Right lobe of liver (tissue), 6 donors: Measurements from ENCODE around the gene RBBP5. TPM values are rescaled to one million over a fixed set of nuclear protein-coding genes. Genes with fewer than 3 reads are reported as not detected.

Experiments
- ATAC-seq, 4 donors: fragments of 200-7000 bp; cut with Tn5 transposase; one replicate each; pipeline ENCODE4 v1.9.1; 2020; ENCODE audit warnings: mild to moderate bottlenecking in 4 of 4, moderate library complexity in 4 of 4
- DNase-seq, 3 donors: peaks; one replicate each; pipeline ENCODE4 v3.0.0-alpha.2; 2020
- H3K27ac ChIP-seq, 3 donors: fragments of 200-600 bp; one replicate each; pipeline ENCODE4 v1.8.0; 2022
- H3K27me3 ChIP-seq, 2 donors: fragments of 200-600 bp; one replicate each; pipeline ENCODE4 v1.8.0; 2022
- H3K36me3 ChIP-seq, 4 donors: fragments of 200-600 bp; sonication (generic) in 1 of 4; one replicate each; pipeline versions ENCODE4 v1.5.1 to v1.8.0; 2017 to 2022; ENCODE audit warnings: control low read depth in 1 of 4
- H3K4me1 ChIP-seq, 4 donors: fragments of 200-600 bp; sonication (generic) in 1 of 4; one replicate each; pipeline versions ENCODE4 v1.5.1 to v1.8.0; 2017 to 2022; ENCODE audit warnings: control low read depth in 1 of 4
- H3K4me3 ChIP-seq, 3 donors: fragments of 200-600 bp; one replicate each; pipeline ENCODE4 v1.8.0; 2022
- H3K9me3 ChIP-seq, 4 donors: fragments of 200-600 bp; sonication (generic) in 1 of 4; one replicate each; pipeline versions ENCODE4 v1.5.1 to v1.8.0; 2017 to 2022; ENCODE audit warnings: control low read depth in 1 of 4
- CTCF ChIP-seq, 4 donors: fragments of 200-600 bp in 3 of 4; fragments of 450-650 bp in 1 of 4; IDR thresholded peaks; one replicate each; pipeline versions ENCODE4 v1.5.1 to v1.8.0; 2016 to 2022; ENCODE audit warnings: antibody characterized with exemption in 4 of 4, mild to moderate bottlenecking in 2 of 4
- POLR2A ChIP-seq: fragments of 450-650 bp; IDR thresholded peaks from one replicate; pipeline ENCODE4 v1.6.1; 2017; ENCODE audit warnings: antibody characterized with exemption, mild to moderate bottlenecking
- WGBS: methylation state at CpG from one replicate; pipeline ENCODE4 v1.1.6; 2018; ENCODE audit warnings: low coverage, low lambda C conversion rate; ENCODE audit not compliant: insufficient coverage; ENCODE audit errors: missing lambda C conversion rate; 5-methylcytosine and 5-hydroxymethylcytosine counted together
- intact Hi-C, 2 donors: fragments of 100-400 bp; cut with DNase I; formaldehyde crosslinking; loops; one replicate each; pipeline versions ENCODE4 v1.11.2 to v1.14.1; 2022
- total RNA-seq, 6 experiments: library from RNA; depleted of rRNA in 2 of 6; stranded (reverse); fragments of >200 nt in 2 of 6; fragmentation: NEBNext Ultra II Directional in 3 of 6; extraction: Animal tissue kit (Norgen Biotek cat#: 25700) in 3 of 6; gene quantifications; one replicate each; pipeline versions ENCODE4 v1.1.0 to v1.2.4, GENCODE V29; 2016 to 2023
- donor health status: DM: no; HTN: yes; CAD: no.
- donor health status: DM: no; HTN: no; CAD: no.
- donor health status: DM: no; HTN: no; CAD: no.
- donor health status: DM: no; HTN: yes; CAD: no.
- donor health status: DM: no; HTN: yes; CAD: no.

The RBBP5 gene
- total RNA-seq, 6 experiments from 2014 or later: 8.7 to 12.3 (median 10.0) TPM

DNA sequence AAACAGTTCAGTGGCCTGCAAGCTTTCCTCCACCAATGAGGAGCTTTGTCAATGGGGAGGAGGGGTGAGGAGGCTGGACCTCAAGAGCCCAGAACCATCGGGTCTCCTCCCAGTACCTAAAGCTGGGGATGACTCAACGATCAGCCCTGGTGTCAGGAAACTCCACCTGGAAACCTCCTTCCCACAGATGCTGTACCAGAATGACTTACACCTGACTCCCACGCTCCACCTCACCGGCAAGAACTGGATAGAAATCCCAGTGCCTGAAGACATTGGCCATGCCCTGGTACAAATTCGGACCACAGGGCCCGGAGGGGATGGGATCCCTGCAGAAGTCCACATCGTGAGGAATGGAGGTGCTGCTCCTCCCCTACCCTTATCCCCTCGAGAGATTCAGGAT is 48.9 kb downstream of the RBBP5 start:
- intact Hi-C loops: loop anchor here in 1 of 2 donors (10.0 kb wide), 1 partner anchor 182 kb away; no protein-coding TSS in a partner anchor
- H3K4me3 ChIP-seq: no peak overlapping the region
- TF ChIP-seq POLR2A: no peak
- H3K36me3 ChIP-seq: no peaks in the 10 kb centered on the region
- no peaks in the 10 kb centered on the region for H3K9me3 ChIP-seq
- no peaks in the 10 kb centered on the region for H3K4me1 ChIP-seq
- H3K27ac ChIP-seq: no peak overlapping the region
- ATAC-seq (no peak), DNase-seq (no peak)
- WGBS: 54% methylated on average over 3 of the region's 8 CpGs
- H3K27me3 ChIP-seq: no peaks in the 10 kb centered on the region

GRCh38 chr1:205072286-205072685 is 49.5 kb downstream of the RBBP5 start:
- H3K9me3 ChIP-seq: no peaks in the 10 kb centered on the region
- TF ChIP-seq POLR2A: no peak
- TF ChIP-seq CTCF (IDR thresholded peaks at IDR 0.05): no peak
- intact Hi-C loops: loop anchor here in 1 of 2 donors (10.0 kb wide), 1 partner anchor 183 kb away; no protein-coding TSS in a partner anchor
- H3K27me3 ChIP-seq: no peaks in the 10 kb centered on the region
- 79% methylated on average over 5 of the region's 9 CpGs for WGBS
- H3K27ac ChIP-seq: no peak overlapping the region
- DNase-seq (no peak), ATAC-seq (no peak)
- no peaks in the 10 kb centered on the region for H3K4me1 ChIP-seq
- H3K36me3 ChIP-seq: no peaks in the 10 kb centered on the region
- no peak overlapping the region for H3K4me3 ChIP-seq

DNA sequence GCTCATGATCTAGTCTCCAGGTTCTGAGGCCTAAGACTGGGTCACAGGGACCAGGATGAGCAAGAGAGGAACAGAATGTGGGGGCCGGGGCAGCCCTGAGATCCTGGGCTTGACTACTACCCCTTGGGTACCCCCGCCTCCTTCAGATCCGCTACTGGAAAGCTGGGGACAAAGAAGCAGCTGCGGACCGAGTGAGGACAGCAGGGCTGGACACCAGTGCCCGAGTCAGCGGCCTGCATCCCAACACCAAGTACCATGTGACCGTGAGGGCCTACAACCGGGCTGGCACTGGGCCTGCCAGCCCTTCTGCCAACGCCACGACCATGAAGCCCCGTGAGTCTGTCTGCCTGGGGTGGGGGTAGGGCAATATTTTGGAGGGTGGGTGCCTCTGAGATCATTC is 50.0 kb downstream of the RBBP5 start:
- 97% methylated on average over 5 of the region's 12 CpGs for WGBS
- Histone ChIP-seq H3K9me3 (no peaks in the 10 kb centered on the region), H3K4me1 (no peaks in the 10 kb centered on the region), H3K27me3 (no peaks in the 10 kb centered on the region), H3K36me3 (no peaks in the 10 kb centered on the region), H3K27ac (no peak overlapping the region), H3K4me3 (no peak overlapping the region)
- intact Hi-C loops: loop anchor here in 1 of 2 donors (10.0 kb wide), 1 partner anchor 183 kb away; no protein-coding TSS in a partner anchor
- no peak for TF ChIP-seq POLR2A
- TF ChIP-seq CTCF (IDR thresholded peaks at IDR 0.05): no peak
- DNase-seq: no peak
- ATAC-seq: no peak

GRCh38 chr1:205071028-205071409 is 50.8 kb downstream of the RBBP5 start:
- intact Hi-C loops: loop anchor here in 1 of 2 donors (10.0 kb wide), 1 partner anchor 184 kb away; no protein-coding TSS in a partner anchor
- H3K9me3 ChIP-seq: no peaks in the 10 kb centered on the region
- H3K27me3 ChIP-seq: no peaks in the 10 kb centered on the region
- no peak for ATAC-seq
- whole genome bisulfite sequencing: 90% methylated on average over 2 of the region's 2 CpGs
- no peak overlapping the region for H3K27ac ChIP-seq
- no peaks in the 10 kb centered on the region for H3K36me3 ChIP-seq
- no peak for TF ChIP-seq CTCF (IDR thresholded peaks at IDR 0.05)
- no peak for TF ChIP-seq POLR2A
- no peak for DNase-seq
- H3K4me1 ChIP-seq: no peaks in the 10 kb centered on the region
- no peak overlapping the region for H3K4me3 ChIP-seq

DNA sequence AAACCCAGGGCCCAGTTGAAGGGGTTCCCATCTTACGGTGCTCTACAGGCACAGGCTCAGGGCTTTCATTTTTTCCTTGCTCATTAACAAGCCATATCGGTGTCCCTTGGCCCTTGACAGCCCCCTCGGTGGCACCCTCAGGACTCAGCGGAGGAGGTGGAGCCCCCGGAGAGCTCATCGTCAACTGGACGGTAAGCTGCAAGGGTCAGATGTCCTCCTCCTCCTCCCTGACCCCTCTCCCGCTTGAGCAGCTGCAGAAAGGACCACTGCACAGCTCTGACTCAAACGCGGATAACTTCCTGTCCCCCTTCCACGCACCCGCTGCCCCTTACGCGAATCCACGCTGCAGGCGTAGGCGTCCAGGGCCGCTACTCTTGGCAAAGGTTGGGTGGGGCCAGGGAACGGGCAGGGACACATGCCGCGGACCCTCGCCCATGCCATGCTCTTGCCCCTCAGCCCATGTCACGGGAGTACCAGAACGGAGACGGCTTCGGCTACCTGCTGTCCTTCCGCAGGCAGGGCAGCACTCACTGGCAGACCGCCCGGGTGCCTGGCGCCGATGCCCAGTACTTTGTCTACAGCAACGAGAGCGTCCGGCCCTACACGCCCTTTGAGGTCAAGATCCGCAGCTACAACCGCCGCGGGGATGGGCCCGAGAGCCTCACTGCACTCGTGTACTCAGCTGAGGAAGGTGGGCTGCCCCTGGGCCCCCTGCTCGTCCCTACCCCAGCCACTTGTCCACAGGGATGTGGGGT is 52.2 kb downstream of the RBBP5 start:
- WGBS: 72% methylated on average over 12 of the region's 42 CpGs
- no peaks in the 10 kb centered on the region for H3K4me1 ChIP-seq
- no peaks in the 10 kb centered on the region for H3K27me3 ChIP-seq
- DNase-seq (no peak), ATAC-seq (no peak)
- no peaks in the 10 kb centered on the region for H3K9me3 ChIP-seq
- no peaks in the 10 kb centered on the region for H3K36me3 ChIP-seq
- no peak overlapping the region for H3K27ac ChIP-seq
- intact Hi-C loops: loop anchor here (10.0 kb wide), 1 partner anchor 185 kb away; no protein-coding TSS in a partner anchor
- TF ChIP-seq CTCF (IDR thresholded peaks at IDR 0.05) (no peak), POLR2A (no peak)
- H3K4me3 ChIP-seq: no peak overlapping the region
